ENCODE measurements around the gene MDM4.

The MDM4 gene

GRCh38 chr1:204578867-204579664, 62.9 kb downstream of the MDM4 start:
- peak; percentile 63 for DNase-seq (ENCODE audit: low spot score)

DNA sequence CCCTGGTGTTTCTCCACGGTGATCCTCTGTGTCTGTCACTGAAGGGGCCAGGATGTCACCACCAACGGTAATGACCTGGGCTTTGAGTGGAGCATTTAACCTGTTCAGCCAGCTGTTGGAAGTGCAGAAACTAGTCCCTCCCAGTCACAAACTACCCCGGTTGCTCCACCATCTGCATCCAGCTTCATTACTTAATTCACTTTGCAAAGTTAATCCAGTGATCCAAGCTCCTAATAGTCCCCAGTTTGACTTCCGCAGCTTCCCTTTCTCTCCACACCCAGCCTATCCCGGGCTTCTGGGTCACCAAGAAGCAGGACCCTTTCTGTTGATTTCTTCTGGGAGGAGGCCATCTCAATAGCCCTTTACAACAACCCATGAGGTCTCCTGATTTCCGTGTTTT, 63.5 kb downstream of the MDM4 start:
- no peak for DNase-seq (ENCODE audit: low spot score)

DNA sequence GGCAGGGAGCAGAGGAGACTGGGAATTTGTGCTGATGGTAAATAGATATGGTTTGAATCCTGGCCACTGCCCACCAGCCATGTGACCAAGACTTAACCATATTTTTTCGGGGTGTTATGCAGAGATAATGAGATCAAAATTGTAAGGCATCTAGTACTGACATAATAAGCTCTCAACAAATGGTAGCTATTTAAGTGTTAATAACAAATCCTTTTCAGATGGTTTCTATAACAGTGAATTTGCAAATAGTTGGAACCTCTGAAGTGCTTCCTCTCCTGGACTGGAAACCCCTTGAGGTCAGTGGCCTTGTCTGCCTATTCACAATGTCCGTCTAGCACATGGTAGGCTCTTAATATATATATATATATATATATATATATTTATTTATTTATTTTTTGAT, 64.7 kb downstream of the MDM4 start:
- DNase-seq (ENCODE audit: low spot score): no peak

GRCh38 chr1:204581759-204582158, 65.6 kb downstream of the MDM4 start:
- no peak for DNase-seq (ENCODE audit: low spot score)

- no peak for DNase-seq (ENCODE audit: low spot score)
Observed at GRCh38 chr1:204583909-204584632, 67.9 kb downstream of the MDM4 start.

- DNase-seq (ENCODE audit: low spot score): peak; percentile 53
Observed at GRCh38 chr1:204584699-204585372, 68.6 kb downstream of the MDM4 start.

DNA sequence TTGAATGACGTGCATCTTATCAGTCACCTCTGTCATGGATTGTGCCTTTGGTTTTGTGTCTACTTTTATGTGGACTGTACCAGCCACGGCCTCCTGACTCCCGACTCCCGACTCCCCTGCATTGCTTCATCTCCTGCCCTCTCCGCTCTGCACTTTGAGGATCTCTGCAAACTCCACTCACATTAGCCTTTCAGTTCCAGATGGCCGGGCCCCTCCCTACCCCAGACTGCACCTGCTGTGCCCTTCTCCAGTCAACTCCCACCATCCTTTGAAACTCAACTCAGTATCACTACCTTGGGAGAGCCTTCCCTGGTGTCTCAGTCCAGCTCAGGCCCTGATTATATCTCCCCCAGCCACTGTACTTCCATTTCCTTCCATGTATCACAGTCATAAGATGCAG, 71.4 kb downstream of the MDM4 start:
- DNase-seq (ENCODE audit: low spot score): no peak

- no peak for DNase-seq (ENCODE audit: low spot score)
Observed at GRCh38 chr1:204588826-204589225, 72.6 kb downstream of the MDM4 start.

DNA sequence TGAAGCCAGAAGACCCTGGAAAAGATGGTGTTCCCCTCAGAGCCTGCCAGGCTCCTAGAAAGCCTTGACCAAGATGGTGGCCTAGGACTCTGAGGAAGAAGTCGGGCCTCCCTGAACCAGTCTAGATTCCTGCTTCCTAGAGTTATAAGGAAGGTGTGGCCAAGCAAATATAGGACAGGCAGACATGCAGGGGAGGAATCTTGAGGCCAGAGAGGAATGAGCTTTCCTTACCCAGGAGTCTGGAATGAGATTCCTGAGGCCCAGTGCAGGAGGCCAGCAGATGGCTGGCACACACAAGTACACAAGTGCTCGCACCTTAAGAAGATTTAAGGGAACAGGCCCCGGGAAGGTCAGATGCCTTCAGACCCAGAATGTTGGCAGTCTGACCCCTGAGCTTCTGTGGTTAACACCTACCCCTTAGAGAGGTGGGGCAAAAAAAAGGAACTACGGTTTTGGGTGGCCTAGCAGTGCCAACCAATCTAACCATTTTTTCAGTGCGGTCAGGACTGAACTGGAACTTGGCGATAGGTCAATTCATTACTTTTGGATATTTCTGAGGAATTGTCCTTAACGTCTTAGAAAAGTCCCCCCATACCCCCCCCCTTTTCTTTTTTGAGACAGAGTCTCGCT, 73.3 kb downstream of the MDM4 start:
- DNase-seq (ENCODE audit: low spot score): no peak

- DNase-seq (ENCODE audit: low spot score): no peak
Observed at GRCh38 chr1:204591473-204592090, 75.4 kb downstream of the MDM4 start.

- DNase-seq (ENCODE audit: low spot score): no peak
Observed at GRCh38 chr1:204592246-204592948, 76.2 kb downstream of the MDM4 start.

DNA sequence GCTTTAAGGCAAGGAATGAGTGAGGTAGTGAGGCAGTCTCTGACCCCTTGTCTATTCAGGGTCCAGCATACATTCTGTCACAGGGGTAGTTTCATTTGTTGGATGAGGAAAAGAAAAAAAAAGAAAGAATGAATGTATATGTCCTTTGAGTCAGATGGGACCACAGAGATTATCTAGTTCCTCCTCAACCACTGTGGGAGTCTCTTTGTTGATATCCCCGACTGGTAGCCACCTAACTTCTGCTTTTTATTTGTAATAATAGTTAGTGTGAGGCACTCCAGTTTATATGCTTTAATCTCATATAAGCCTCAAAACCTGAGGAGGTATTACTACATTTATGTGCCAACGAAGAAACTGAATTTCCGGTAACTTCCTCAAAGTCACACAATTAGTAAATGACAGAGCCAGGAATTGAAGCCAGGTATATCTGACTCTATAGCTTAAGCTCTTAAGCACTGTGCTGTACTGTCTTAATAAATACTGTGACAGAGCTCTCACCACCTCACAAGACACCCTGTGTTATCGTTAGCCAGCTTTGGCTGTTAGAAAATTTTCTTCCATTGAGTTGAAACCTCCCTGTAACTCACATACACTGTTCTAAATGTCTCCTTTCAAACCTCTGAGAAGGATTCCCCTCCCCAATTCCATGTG, 82.2 kb downstream of the MDM4 start:
- DNase-seq (ENCODE audit: low spot score): no peak

GRCh38 chr1:204599098-204599497, 82.9 kb downstream of the MDM4 start:
- DNase-seq (ENCODE audit: low spot score): no peak

- no peak for DNase-seq (ENCODE audit: low spot score)
Observed at GRCh38 chr1:204599596-204599995, 83.4 kb downstream of the MDM4 start.

GRCh38 chr1:204600203-204600602, 84.0 kb downstream of the MDM4 start:
- no peak for DNase-seq (ENCODE audit: low spot score)

GRCh38 chr1:204600968-204601367, 84.8 kb downstream of the MDM4 start:
- no peak for DNase-seq (ENCODE audit: low spot score)

GRCh38 chr1:204602111-204602579, 85.9 kb downstream of the MDM4 start:
- no peak for DNase-seq (ENCODE audit: low spot score)

DNA sequence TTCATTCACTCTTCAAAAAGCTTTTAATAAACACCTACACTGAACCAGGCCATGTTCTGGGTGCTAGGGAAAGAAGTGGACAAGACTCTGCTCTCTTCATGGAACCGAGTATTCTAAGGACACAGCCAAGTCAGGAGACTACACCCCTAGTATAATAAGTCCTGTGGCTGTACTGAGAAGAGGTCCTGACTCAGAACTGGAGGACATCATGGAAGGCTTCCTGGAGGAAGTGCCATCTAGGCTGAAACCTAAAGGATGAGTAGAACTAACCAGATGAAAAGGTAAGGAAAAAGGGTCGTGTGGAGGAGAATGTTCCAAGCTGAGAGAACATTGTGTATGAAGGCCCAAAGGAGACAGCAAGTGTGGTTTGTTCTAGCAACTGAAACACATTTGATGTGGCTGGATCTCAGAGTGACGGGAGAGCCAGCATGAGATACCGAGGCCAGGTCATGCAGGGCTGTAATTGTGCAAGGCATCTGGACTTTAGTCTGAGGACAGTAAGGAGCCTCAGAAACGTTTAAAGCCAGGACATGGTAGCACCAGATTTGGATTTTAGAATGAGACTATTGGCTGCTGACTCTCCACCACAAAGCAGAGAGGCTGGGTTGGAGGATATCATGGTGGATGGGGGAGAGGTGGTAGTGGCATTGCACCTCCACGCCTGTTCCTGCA, 86.8 kb downstream of the MDM4 start:
- DNase-seq (ENCODE audit: low spot score): no peak

- DNase-seq (ENCODE audit: low spot score): no peak
Observed at GRCh38 chr1:204605791-204606190, 89.6 kb downstream of the MDM4 start.

Measured in germinal center (tissue), 1 donor.